ENCODE measurements around the gene BCAS3.

The BCAS3 gene

GRCh38 chr17:61380217-61380835, 702.7 kb downstream of the BCAS3 start:
- no peak for DNase-seq

- DNase-seq = no peak
Observed at GRCh38 chr17:61380836-61381525, 703.3 kb downstream of the BCAS3 start.

GRCh38 chr17:61381537-61381936, 703.9 kb downstream of the BCAS3 start:
- DNase-seq = no peak

GRCh38 chr17:61382796-61383688, 705.4 kb downstream of the BCAS3 start:
- DNase-seq = no peak

- DNase-seq = no peak
Observed at GRCh38 chr17:61383689-61384201, 706.1 kb downstream of the BCAS3 start.

- no peak for DNase-seq
Observed at GRCh38 chr17:61384354-61384691, 706.7 kb downstream of the BCAS3 start.

- DNase-seq = no peak
Observed at GRCh38 chr17:61384692-61385576, 707.3 kb downstream of the BCAS3 start.

- no peak for DNase-seq
Observed at GRCh38 chr17:61385577-61386236, 708.1 kb downstream of the BCAS3 start.

- no peak for DNase-seq
Observed at GRCh38 chr17:61386251-61386650, 708.6 kb downstream of the BCAS3 start.

GRCh38 chr17:61387011-61387410, 709.4 kb downstream of the BCAS3 start:
- DNase-seq = no peak

- no peak for DNase-seq
Observed at GRCh38 chr17:61387511-61388305, 710.1 kb downstream of the BCAS3 start.

GRCh38 chr17:61388561-61389356, 711.1 kb downstream of the BCAS3 start:
- DNase-seq = no peak

GRCh38 chr17:61389670-61390478, 712.2 kb downstream of the BCAS3 start:
- no peak for DNase-seq

- DNase-seq = no peak
Observed at GRCh38 chr17:61390479-61390791, 712.8 kb downstream of the BCAS3 start.

GRCh38 chr17:61391595-61392291, 714.1 kb downstream of the BCAS3 start:
- no peak for DNase-seq

- DNase-seq = no peak
Observed at GRCh38 chr17:61392679-61393078, 715.0 kb downstream of the BCAS3 start.

- no peak for DNase-seq
Observed at GRCh38 chr17:61393550-61393903, 715.9 kb downstream of the BCAS3 start.

- no peak for DNase-seq
Observed at GRCh38 chr17:61393904-61394629, 716.4 kb downstream of the BCAS3 start.
